ENCODE results near the gene TMEM225. TPM values are rescaled to one million over a fixed set of nuclear protein-coding genes. Genes with fewer than 3 reads are reported as not detected.

The TMEM225 gene
- total and polyA plus RNA-seq, 2 donors from 2014 or later, result not detected

DNA sequence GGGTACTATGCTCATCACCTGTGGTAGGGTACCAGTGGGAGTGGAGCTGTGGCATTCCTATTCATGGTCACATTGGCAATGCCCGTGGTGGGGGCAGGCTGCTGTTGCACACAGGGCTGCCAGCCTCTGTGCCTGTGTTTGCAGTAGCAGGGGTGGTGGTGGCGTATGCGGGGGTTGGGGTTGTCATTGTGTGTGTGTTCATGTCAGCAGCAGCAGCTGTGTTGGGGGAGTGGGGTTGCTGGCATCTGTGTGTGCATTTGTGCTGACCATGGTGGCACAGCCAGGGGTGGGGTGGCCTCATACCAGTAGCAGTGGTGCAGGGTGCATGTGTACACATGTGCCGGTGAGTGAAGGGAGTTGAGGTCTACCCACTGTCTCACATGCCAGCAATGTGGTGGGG, 34.4 kb downstream of the TMEM225 start:
- TF ChIP-seq, protein P1, sequence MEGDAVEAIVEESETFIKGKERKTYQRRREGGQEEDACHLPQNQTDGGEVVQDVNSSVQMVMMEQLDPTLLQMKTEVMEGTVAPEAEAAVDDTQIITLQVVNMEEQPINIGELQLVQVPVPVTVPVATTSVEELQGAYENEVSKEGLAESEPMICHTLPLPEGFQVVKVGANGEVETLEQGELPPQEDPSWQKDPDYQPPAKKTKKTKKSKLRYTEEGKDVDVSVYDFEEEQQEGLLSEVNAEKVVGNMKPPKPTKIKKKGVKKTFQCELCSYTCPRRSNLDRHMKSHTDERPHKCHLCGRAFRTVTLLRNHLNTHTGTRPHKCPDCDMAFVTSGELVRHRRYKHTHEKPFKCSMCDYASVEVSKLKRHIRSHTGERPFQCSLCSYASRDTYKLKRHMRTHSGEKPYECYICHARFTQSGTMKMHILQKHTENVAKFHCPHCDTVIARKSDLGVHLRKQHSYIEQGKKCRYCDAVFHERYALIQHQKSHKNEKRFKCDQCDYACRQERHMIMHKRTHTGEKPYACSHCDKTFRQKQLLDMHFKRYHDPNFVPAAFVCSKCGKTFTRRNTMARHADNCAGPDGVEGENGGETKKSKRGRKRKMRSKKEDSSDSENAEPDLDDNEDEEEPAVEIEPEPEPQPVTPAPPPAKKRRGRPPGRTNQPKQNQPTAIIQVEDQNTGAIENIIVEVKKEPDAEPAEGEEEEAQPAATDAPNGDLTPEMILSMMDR (IDR thresholded peaks at IDR 0.05; ENCODE audit: borderline replicate concordance, extremely low read depth, insufficient read depth), result no peak
- Histone ChIP-seq H3K4me1 (ENCODE audit: control insufficient read depth in 2 of 3, insufficient read depth in 2 of 3, low read depth in 1 of 3, low read length in 3 of 3) (no peaks in the 10 kb centered on the region), H3K9me3 (ENCODE audit: control insufficient read depth in 2 of 3, insufficient read depth in 1 of 3, low read length in 3 of 3) (no peaks in the 10 kb centered on the region), H3K4me3 (ENCODE audit: low read length in 3 of 3) (no peak overlapping the region), H3K27me3 (ENCODE audit: control insufficient read depth, insufficient read depth, low read length) (no peaks in the 10 kb centered on the region), H3K27ac (ENCODE audit: low read depth in 2 of 2, low read length in 2 of 2) (no peak overlapping the region), H3K36me3 (ENCODE audit: control insufficient read depth in 2 of 3, insufficient read depth in 3 of 3, low read length in 3 of 3) (no peaks in the 10 kb centered on the region), H3K9ac (ENCODE audit: low read length in 3 of 3) (no peak overlapping the region)
- DNase-seq (no peak), FAIRE-seq (no peak)
- intact Hi-C loops (cut with DNase I), result no loop called here

DNA sequence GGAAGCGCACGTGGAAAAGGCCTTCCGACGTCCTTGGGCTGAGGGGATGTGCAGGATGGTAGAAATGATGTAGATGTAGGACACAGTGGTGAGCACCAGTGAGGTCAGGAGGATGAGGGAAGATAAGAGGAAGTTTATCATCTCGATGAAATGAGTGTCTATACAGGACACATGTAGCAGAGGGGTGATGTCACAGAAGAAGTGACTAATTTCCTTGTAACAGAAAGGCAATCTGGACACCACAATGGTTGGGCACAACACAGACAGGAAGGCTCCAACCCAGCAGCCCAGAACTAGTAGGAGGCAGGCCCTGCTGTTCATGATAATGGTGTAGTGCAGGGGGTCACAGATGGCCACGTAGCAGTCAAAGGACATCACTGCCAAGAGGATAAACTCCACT, 44.3 kb downstream of the TMEM225 start:
- no peaks in the 10 kb centered on the region for H3K4me1 ChIP-seq (ENCODE audit: control insufficient read depth in 2 of 3, insufficient read depth in 2 of 3, low read depth in 1 of 3, low read length in 3 of 3)
- FAIRE-seq, result no peak
- intact Hi-C loops (cut with DNase I), result no loop called here
- DNase-seq, result no peak
- H3K4me3 ChIP-seq (ENCODE audit: low read length in 3 of 3), result no peak overlapping the region
- no peak overlapping the region for H3K27ac ChIP-seq (ENCODE audit: low read depth in 2 of 2, low read length in 2 of 2)
- H3K36me3 ChIP-seq (ENCODE audit: control insufficient read depth in 2 of 3, insufficient read depth in 3 of 3, low read length in 3 of 3), result no peaks in the 10 kb centered on the region
- H3K27me3 ChIP-seq (ENCODE audit: control insufficient read depth, insufficient read depth, low read length), result no peaks in the 10 kb centered on the region
- TF ChIP-seq, protein P1 (IDR thresholded peaks at IDR 0.05; ENCODE audit: borderline replicate concordance, extremely low read depth, insufficient read depth), result no peak
- no peaks in the 10 kb centered on the region for H3K9me3 ChIP-seq (ENCODE audit: control insufficient read depth in 2 of 3, insufficient read depth in 1 of 3, low read length in 3 of 3)
- H3K9ac ChIP-seq (ENCODE audit: low read length in 3 of 3), result no peak overlapping the region

DNA sequence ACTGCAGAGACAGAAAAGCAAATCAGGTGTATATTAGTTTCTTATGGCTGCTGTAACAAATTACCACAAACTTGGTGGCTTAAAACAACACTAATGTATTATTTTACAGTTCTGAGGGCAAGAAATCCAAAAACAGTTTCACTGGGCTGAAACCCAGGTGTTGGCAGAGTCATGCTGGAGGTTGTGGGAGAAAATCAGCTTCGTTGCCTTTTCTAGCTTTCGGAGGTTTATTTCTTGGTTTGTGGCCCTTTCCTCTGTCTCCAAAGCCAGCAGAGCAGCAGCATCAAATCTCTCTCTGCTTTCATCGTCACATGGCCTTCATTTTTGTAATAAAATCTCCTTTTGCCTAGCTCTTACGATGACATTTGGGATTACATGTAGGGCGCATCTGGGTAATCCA, 46.3 kb downstream of the TMEM225 start:
- TF ChIP-seq, protein P1 (IDR thresholded peaks at IDR 0.05; ENCODE audit: borderline replicate concordance, extremely low read depth, insufficient read depth), result no peak
- Histone ChIP-seq H3K4me3 (ENCODE audit: low read length in 3 of 3) (no peak overlapping the region), H3K9me3 (ENCODE audit: control insufficient read depth in 2 of 3, insufficient read depth in 1 of 3, low read length in 3 of 3) (no peaks in the 10 kb centered on the region), H3K4me1 (ENCODE audit: control insufficient read depth in 2 of 3, insufficient read depth in 2 of 3, low read depth in 1 of 3, low read length in 3 of 3) (no peaks in the 10 kb centered on the region), H3K9ac (ENCODE audit: low read length in 3 of 3) (no peak overlapping the region), H3K27me3 (ENCODE audit: control insufficient read depth, insufficient read depth, low read length) (no peaks in the 10 kb centered on the region), H3K27ac (ENCODE audit: low read depth in 2 of 2, low read length in 2 of 2) (no peak overlapping the region), H3K36me3 (ENCODE audit: control insufficient read depth in 2 of 3, insufficient read depth in 3 of 3, low read length in 3 of 3) (no peaks in the 10 kb centered on the region)
- intact Hi-C loops (cut with DNase I), result no loop called here
- no peak for DNase-seq
- no peak for FAIRE-seq

DNA sequence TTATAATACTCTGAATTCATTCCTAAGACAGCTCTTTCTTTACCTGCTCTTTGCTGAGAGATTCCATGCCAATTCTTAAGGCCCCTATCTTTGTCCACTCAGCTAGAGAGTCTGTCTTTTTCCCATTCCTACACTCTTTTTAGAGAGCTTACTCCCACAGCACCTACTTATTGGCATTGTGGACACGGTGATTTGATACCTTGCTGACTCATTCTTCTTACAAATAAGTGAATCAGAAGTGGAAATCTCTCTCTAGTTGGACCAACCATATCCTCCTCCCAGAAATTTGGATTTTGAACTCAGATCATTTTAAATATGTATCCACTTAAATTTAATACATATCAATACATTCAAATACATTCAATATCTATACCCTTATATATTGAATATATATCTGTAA, 46.8 kb downstream of the TMEM225 start:
- FAIRE-seq, result no peak
- no peak overlapping the region for H3K4me3 ChIP-seq (ENCODE audit: low read length in 3 of 3)
- no peak overlapping the region for H3K27ac ChIP-seq (ENCODE audit: low read depth in 2 of 2, low read length in 2 of 2)
- H3K9me3 ChIP-seq (ENCODE audit: control insufficient read depth in 2 of 3, insufficient read depth in 1 of 3, low read length in 3 of 3), result no peaks in the 10 kb centered on the region
- H3K4me1 ChIP-seq (ENCODE audit: control insufficient read depth in 2 of 3, insufficient read depth in 2 of 3, low read depth in 1 of 3, low read length in 3 of 3), result no peaks in the 10 kb centered on the region
- H3K36me3 ChIP-seq (ENCODE audit: control insufficient read depth in 2 of 3, insufficient read depth in 3 of 3, low read length in 3 of 3), result no peaks in the 10 kb centered on the region
- TF ChIP-seq, protein P1 (IDR thresholded peaks at IDR 0.05; ENCODE audit: borderline replicate concordance, extremely low read depth, insufficient read depth), result no peak
- intact Hi-C loops (cut with DNase I), result no loop called here
- no peaks in the 10 kb centered on the region for H3K27me3 ChIP-seq (ENCODE audit: control insufficient read depth, insufficient read depth, low read length)
- H3K9ac ChIP-seq (ENCODE audit: low read length in 3 of 3), result no peak overlapping the region
- no peak for DNase-seq
